H9 (cell line): ENCODE data around the gene SLC25A25. TPM values are rescaled to one million over a fixed set of nuclear protein-coding genes. Genes with fewer than 3 reads are reported as not detected.

ENCODE experiments used
- DNase-seq: peaks from one replicate; pipeline ENCODE4 v3.0.0-alpha.2; 2017
- H2AFZ ChIP-seq: one replicate; pipeline ENCODE4 v1.6.1; 2013; ENCODE audit warnings: mild to moderate bottlenecking, low read length, control low read depth, moderate library complexity
- H2AK5ac ChIP-seq: 2 replicates; pipeline ENCODE4 v1.6.1; 2013; ENCODE audit warnings: low read length, control low read depth, mixed read lengths; ENCODE audit not compliant: insufficient read length
- H2BK120ac ChIP-seq: one replicate; pipeline ENCODE4 v1.6.1; 2013; ENCODE audit warnings: low read depth, mild to moderate bottlenecking, low read length, control low read depth, inconsistent platforms; ENCODE audit not compliant: poor library complexity, severe bottlenecking
- H2BK12ac ChIP-seq: 2 replicates; pipeline ENCODE4 v1.6.1; 2013; ENCODE audit warnings: low read length, control low read depth, mixed read lengths, low read depth; ENCODE audit not compliant: insufficient read length
- H2BK15ac ChIP-seq: 2 replicates; pipeline ENCODE4 v1.6.1; 2013; ENCODE audit warnings: low read depth, low read length, control low read depth
- H2BK20ac ChIP-seq: one replicate; pipeline ENCODE4 v1.6.1; 2013; ENCODE audit warnings: low read depth, mild to moderate bottlenecking, low read length, control low read depth, inconsistent platforms; ENCODE audit not compliant: poor library complexity, severe bottlenecking
- H2BK5ac ChIP-seq: 2 replicates; pipeline ENCODE4 v1.6.1; 2013; ENCODE audit warnings: low read length, control low read depth, mixed read lengths; ENCODE audit not compliant: insufficient read length
- H3K14ac ChIP-seq: 2 replicates; pipeline ENCODE4 v1.6.1; 2013; ENCODE audit warnings: low read length, control low read depth; ENCODE audit not compliant: insufficient read depth
- H3K18ac ChIP-seq: 2 replicates; pipeline ENCODE4 v1.6.1; 2013; ENCODE audit warnings: low read depth, mild to moderate bottlenecking, mixed read lengths, low read length, control low read depth; ENCODE audit not compliant: insufficient read length
- H3K23ac ChIP-seq: 2 replicates; pipeline ENCODE4 v1.6.1; 2013; ENCODE audit warnings: low read length, control low read depth, mixed read lengths, low read depth; ENCODE audit not compliant: insufficient read length
- H3K23me2 ChIP-seq: 2 replicates; pipeline ENCODE4 v1.6.1; 2013; ENCODE audit warnings: low read depth, mild to moderate bottlenecking, mixed read lengths, low read length, control low read depth; ENCODE audit not compliant: insufficient read length, poor library complexity, severe bottlenecking
- H3K27ac ChIP-seq: 2 replicates; pipeline ENCODE4 v1.5.1; 2013; ENCODE audit warnings: low read length, control low read depth, mixed read lengths, low read depth; ENCODE audit not compliant: insufficient read length
- H3K27me3 ChIP-seq: 2 replicates; pipeline ENCODE4 v1.6.1; 2013; ENCODE audit warnings: low read length, control low read depth, inconsistent platforms; ENCODE audit not compliant: insufficient read depth
- H3K4ac ChIP-seq: 2 replicates; pipeline ENCODE4 v1.6.1; 2013; ENCODE audit warnings: low read depth, mild to moderate bottlenecking, control low read depth, inconsistent platforms, low read length, moderate library complexity
- H3K4me1 ChIP-seq: 2 replicates; pipeline ENCODE4 v1.6.1; 2013; ENCODE audit warnings: low read length, control low read depth, inconsistent platforms; ENCODE audit not compliant: insufficient read depth
- H3K4me2 ChIP-seq: 2 replicates; pipeline ENCODE4 v1.6.1; 2013; ENCODE audit warnings: low read length, control low read depth, mixed read lengths; ENCODE audit not compliant: insufficient read length, insufficient read depth
- H3K56ac ChIP-seq: 2 replicates; pipeline ENCODE4 v1.6.1; 2013; ENCODE audit warnings: low read depth, mild to moderate bottlenecking, mixed read lengths, low read length, control low read depth; ENCODE audit not compliant: insufficient read length
- H3K79me1 ChIP-seq: 2 replicates; pipeline ENCODE4 v1.6.1; 2013; ENCODE audit warnings: low read depth, mild to moderate bottlenecking, moderate library complexity, low read length, control low read depth, inconsistent platforms; ENCODE audit not compliant: insufficient read depth, poor library complexity, severe bottlenecking
- H3K79me2 ChIP-seq: 2 replicates; pipeline ENCODE4 v1.6.1; 2013; ENCODE audit warnings: low read length, control low read depth, inconsistent platforms; ENCODE audit not compliant: insufficient read depth
- H3K9ac ChIP-seq: 2 replicates; pipeline ENCODE4 v1.6.1; 2013; ENCODE audit warnings: low read length, control low read depth, mixed read lengths; ENCODE audit not compliant: insufficient read length; ENCODE audit errors: extremely low read depth
- H3K9me3 ChIP-seq: one replicate; pipeline ENCODE4 v1.6.1; 2013; ENCODE audit warnings: low read depth, low read length, inconsistent platforms; ENCODE audit not compliant: control insufficient read depth
- H3T11ph ChIP-seq: one replicate; pipeline ENCODE4 v1.6.1; 2013; ENCODE audit warnings: mild to moderate bottlenecking, low read length, control low read depth, inconsistent platforms
- H4K20me1 ChIP-seq: one replicate; pipeline ENCODE4 v1.6.1; 2013; ENCODE audit not compliant: control insufficient read depth, insufficient read length, insufficient read depth
- H4K5ac ChIP-seq: 2 replicates; pipeline ENCODE4 v1.6.1; 2013; ENCODE audit warnings: low read depth, mild to moderate bottlenecking, mixed read lengths, low read length, control low read depth; ENCODE audit not compliant: insufficient read length
- H4K8ac ChIP-seq: replicated peaks from 2 replicates; pipeline ENCODE4 v1.6.1; 2013; ENCODE audit warnings: low read length, control low read depth, mixed read lengths, low read depth; ENCODE audit not compliant: insufficient read length
- H4K91ac ChIP-seq: 2 replicates; pipeline ENCODE4 v1.6.1; 2013; ENCODE audit warnings: low read depth, mild to moderate bottlenecking, moderate library complexity, mixed read lengths, low read length, control low read depth; ENCODE audit not compliant: insufficient read length
- H3K27ac Mint-ChIP-seq, 3 experiments: 2 replicates in 2 of 3; 3 replicates in 1 of 3; pipeline ENCODE4 v1.8.0; 2020 to 2021; ENCODE audit warnings: mixed read lengths in 3 of 3, mild to moderate bottlenecking in 1 of 3, moderate library complexity in 1 of 3
- H3K27me3 Mint-ChIP-seq: 2 replicates; pipeline ENCODE4 v1.8.0; 2021; ENCODE audit warnings: low read depth, mild to moderate bottlenecking, moderate library complexity, mixed read lengths
- H3K36me3 Mint-ChIP-seq, 3 experiments: 2 replicates in 2 of 3; 3 replicates in 1 of 3; pipeline ENCODE4 v1.8.0; 2020 to 2021; ENCODE audit warnings: low read depth in 3 of 3, mixed read lengths in 3 of 3; ENCODE audit not compliant: insufficient read depth in 1 of 3
- H3K4me1 Mint-ChIP-seq, 2 experiments: 2 replicates each; pipeline ENCODE4 v1.8.0; 2020; ENCODE audit warnings: mixed read lengths in 2 of 2
- H3K4me3 Mint-ChIP-seq, 2 experiments: 2 replicates in 1 of 2; 3 replicates in 1 of 2; pipeline ENCODE4 v1.8.0; 2020 to 2021; ENCODE audit warnings: mild to moderate bottlenecking in 2 of 2, mixed read lengths in 2 of 2, moderate library complexity in 1 of 2
- H3K9me3 Mint-ChIP-seq, 2 experiments: 2 replicates in 1 of 2; 3 replicates in 1 of 2; pipeline ENCODE4 v1.8.0; 2020; ENCODE audit warnings: mild to moderate bottlenecking in 2 of 2, mixed read lengths in 2 of 2, moderate library complexity in 1 of 2
- WGBS: extraction: QIAGEN DNeasy Blood & Tissue Kit; methylation state at CpG from one replicate; pipeline ENCODE4 v1.1.7; 2013; ENCODE audit warnings: missing lambda C conversion rate, low lambda C conversion rate, mixed read lengths; ENCODE audit not compliant: insufficient read length; ENCODE audit errors: extremely low coverage; 5-methylcytosine and 5-hydroxymethylcytosine counted together
- total RNA-seq: library from RNA; stranded (reverse); gene quantifications from 2 replicates; pipeline ENCODE4 v1.2.1, GENCODE V29; 2021
- TF ChIP-seq, protein P1 (sequence below): fragments of 200-600 bp; sonication (generic); conservative IDR thresholded peaks from 3 replicates; pipeline ENCODE4 v1.8.0; 2021; ENCODE audit warnings: antibody characterized with exemption, mild to moderate bottlenecking

The SLC25A25 gene
- total RNA-seq, 1 experiment from 2014 or later = 16.9 TPM

DNA sequence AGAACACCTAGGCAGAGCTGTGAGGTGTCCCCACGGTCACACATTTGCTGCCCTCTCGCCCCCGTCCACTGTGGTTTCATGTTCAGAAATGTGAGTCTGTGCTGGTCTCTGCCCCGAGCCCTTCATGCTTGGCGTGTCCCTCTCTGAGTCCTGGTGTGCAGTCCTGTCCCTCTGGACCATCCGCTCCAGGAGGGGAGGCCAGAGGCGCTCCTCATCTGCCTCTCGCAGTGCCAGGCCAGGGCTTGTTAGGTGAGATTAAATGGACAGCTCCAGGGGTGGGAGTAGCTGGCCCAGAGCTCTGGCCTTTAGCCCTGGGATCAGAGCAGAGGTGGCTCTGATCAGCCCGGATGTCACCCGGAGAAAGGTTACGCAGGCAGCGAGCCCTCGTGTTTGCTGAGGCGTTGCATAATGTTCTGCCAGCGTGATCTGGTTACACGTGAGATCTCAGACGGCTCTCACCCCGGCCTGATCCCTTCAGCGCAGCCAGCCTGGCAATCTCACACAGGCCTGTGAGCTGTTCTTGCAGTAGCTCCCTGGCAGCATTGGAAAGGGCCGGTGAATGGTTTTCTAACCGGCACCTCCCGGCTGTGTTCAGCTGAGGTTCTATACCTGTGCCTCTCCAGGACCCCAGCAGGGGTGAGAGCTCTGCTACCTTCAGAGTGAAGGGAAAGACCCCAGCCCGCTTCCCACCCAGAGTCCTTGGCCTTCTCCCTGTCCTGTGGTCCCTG is 35.0 kb downstream of the SLC25A25 start:
- no peak overlapping the region for H4K91ac ChIP-seq
- H3T11ph ChIP-seq = no peak overlapping the region
- H3K4me1 ChIP-seq = peaks cover 5% of the 10 kb centered on the region; the same call in 1 of the 2 replicates
- H3K23ac ChIP-seq = no peak overlapping the region
- no peak overlapping the region for H3K4me2 ChIP-seq
- TF ChIP-seq, protein P1, sequence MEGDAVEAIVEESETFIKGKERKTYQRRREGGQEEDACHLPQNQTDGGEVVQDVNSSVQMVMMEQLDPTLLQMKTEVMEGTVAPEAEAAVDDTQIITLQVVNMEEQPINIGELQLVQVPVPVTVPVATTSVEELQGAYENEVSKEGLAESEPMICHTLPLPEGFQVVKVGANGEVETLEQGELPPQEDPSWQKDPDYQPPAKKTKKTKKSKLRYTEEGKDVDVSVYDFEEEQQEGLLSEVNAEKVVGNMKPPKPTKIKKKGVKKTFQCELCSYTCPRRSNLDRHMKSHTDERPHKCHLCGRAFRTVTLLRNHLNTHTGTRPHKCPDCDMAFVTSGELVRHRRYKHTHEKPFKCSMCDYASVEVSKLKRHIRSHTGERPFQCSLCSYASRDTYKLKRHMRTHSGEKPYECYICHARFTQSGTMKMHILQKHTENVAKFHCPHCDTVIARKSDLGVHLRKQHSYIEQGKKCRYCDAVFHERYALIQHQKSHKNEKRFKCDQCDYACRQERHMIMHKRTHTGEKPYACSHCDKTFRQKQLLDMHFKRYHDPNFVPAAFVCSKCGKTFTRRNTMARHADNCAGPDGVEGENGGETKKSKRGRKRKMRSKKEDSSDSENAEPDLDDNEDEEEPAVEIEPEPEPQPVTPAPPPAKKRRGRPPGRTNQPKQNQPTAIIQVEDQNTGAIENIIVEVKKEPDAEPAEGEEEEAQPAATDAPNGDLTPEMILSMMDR = no peak
- no peak overlapping the region for H2BK15ac ChIP-seq
- no peak overlapping the region for H3K9ac ChIP-seq
- H3K14ac ChIP-seq = no peak overlapping the region
- Mint-ChIP-seq H3K36me3 (peaks cover 26 to 63% (median 61%) of the 10 kb centered on the region in 3 experiments; a peak in 6 of 7 replicates), H3K4me3 (no peak overlapping the region), H3K4me1 (peaks cover 34 to 45% of the 10 kb centered on the region in 2 experiments), H3K27ac (peak overlapping the region; percentile 54 to 91 (median 74); a peak in 5 of 7 replicates), H3K9me3 (no peaks in the 10 kb centered on the region), H3K27me3 (no peaks in the 10 kb centered on the region)
- peaks cover 10% of the 10 kb centered on the region for H3K23me2 ChIP-seq
- no peak overlapping the region for H3K56ac ChIP-seq
- H2BK20ac ChIP-seq = no peak overlapping the region
- H3K18ac ChIP-seq = no peak overlapping the region
- peak; percentile 30 for DNase-seq
- no peaks in the 10 kb centered on the region for H3K9me3 ChIP-seq
- WGBS = no CpG with 5 or more reads among the region's 23 CpGs
- no peak overlapping the region for H2BK12ac ChIP-seq
- peaks cover 3% of the 10 kb centered on the region for H3K79me1 ChIP-seq
- H3K4ac ChIP-seq = no peak overlapping the region
- no peaks in the 10 kb centered on the region for H3K27me3 ChIP-seq
- H3K79me2 ChIP-seq = peaks cover 7% of the 10 kb centered on the region; the same call in 1 of the 2 replicates
- no peaks in the 10 kb centered on the region for H4K20me1 ChIP-seq
- H2BK120ac ChIP-seq = no peak overlapping the region
- no peak overlapping the region for H2BK5ac ChIP-seq
- H4K8ac ChIP-seq = no peak overlapping the region
- H4K5ac ChIP-seq = no peak overlapping the region
- no peak overlapping the region for H3K27ac ChIP-seq
- H2AFZ ChIP-seq = no peak overlapping the region
- no peak overlapping the region for H2AK5ac ChIP-seq
